Measurements from ENCODE around the gene ZC3H12D. TPM values are rescaled to one million over a fixed set of nuclear protein-coding genes. Genes with fewer than 3 reads are reported as not detected.
"Not testable (repeated sequence)": the region's sequence is repeated elsewhere in the genome, so short reads cannot be mapped to it uniquely, and the experiment has no call there.

ZC3H12D gene
- total and polyA plus RNA-seq, 2 of the 8 experiments (the other 6 are each of a cell fraction or from before 2014, with no cell fraction given): 0.05 to 0.07 TPM

DNA sequence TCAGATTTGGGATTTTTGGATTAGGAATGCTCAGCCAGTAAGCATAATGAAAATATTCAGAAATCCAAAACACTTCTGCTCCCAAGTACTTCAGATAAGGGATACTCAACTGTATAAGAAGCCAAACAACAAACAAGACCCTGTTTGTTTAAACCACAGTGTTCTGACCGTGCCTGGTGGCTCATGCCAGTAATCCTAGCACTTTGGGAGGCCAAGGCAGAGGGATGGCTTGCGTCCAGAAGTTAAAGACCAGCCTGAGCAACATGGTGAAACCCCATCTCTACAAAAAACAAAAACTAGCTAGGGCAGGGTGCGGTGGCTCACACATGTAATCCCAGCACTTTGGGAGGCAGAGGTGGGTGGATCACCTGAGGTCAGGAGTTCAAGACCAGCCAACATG, 24.6 kb downstream of the ZC3H12D start:
- H3K36me3 ChIP-seq (ENCODE audit: control insufficient read depth in 2 of 4, insufficient read depth in 4 of 4, low read length in 3 of 4); H2BK120ac ChIP-seq (replicated peaks; ENCODE audit: low read depth, low read length); H3K79me1 ChIP-seq (ENCODE audit: low read depth, low read length); H4K91ac ChIP-seq (replicated peaks; ENCODE audit: insufficient read length, low read length); H3K79me2 ChIP-seq (ENCODE audit: control insufficient read depth in 1 of 2, insufficient read depth in 2 of 2, low read length in 2 of 2); H3K23ac ChIP-seq (ENCODE audit: insufficient read length); H3K23me2 ChIP-seq (ENCODE audit: low read depth, low read length); H3K4me1 ChIP-seq (replicated peaks in 1 of 4; ENCODE audit: control insufficient read depth in 3 of 4, insufficient read depth in 4 of 4, low read length in 3 of 4); H3K9ac ChIP-seq (replicated peaks in 1 of 4; ENCODE audit: extremely low read depth in 1 of 4, low read depth in 3 of 4, low read length in 3 of 4); H2BK5ac ChIP-seq (ENCODE audit: low read depth, low read length); POLR2A ChIA-PET (ENCODE audit: partially characterized antibody); H2AFZ ChIP-seq (ENCODE audit: low read length); H3K18ac ChIP-seq (ENCODE audit: extremely low read depth, low read length); H3K27me3 ChIP-seq (replicated peaks in 1 of 4; ENCODE audit: control insufficient read depth in 3 of 4, extremely low read depth in 1 of 4, insufficient read depth in 3 of 4, low read length in 3 of 4); H3K4ac ChIP-seq (replicated peaks; ENCODE audit: insufficient read length, low read depth, low read length); H3K27ac ChIP-seq (ENCODE audit: low read depth, low read length); H3K56ac ChIP-seq (replicated peaks; ENCODE audit: insufficient read length, low read depth, low read length); H3K4me3 ChIP-seq (ENCODE audit: extremely low read depth in 1 of 4, insufficient read depth in 2 of 4, low read depth in 3 of 4, low read length in 4 of 4); H3K14ac ChIP-seq (ENCODE audit: insufficient read length); H2BK15ac ChIP-seq (ENCODE audit: low read length); H3K4me2 ChIP-seq (ENCODE audit: insufficient read depth in 1 of 2, low read depth in 2 of 2, low read length in 2 of 2); H2BK12ac ChIP-seq (ENCODE audit: low read depth, low read length); H2BK20ac ChIP-seq (ENCODE audit: low read length); H4K20me1 ChIP-seq (replicated peaks in 1 of 2; ENCODE audit: control insufficient read depth in 1 of 2, insufficient read depth in 2 of 2, low read length in 2 of 2); H2AK5ac ChIP-seq (ENCODE audit: low read depth, low read length); H3K9me3 ChIP-seq (ENCODE audit: insufficient read depth in 2 of 2, low read depth in 1 of 2, low read length in 1 of 2); DNase-seq (ENCODE audit: low read depth in 1 of 2, low spot score in 2 of 2); FAIRE-seq; H4K5ac ChIP-seq (ENCODE audit: insufficient read length, low read depth, low read length); H4K8ac ChIP-seq (ENCODE audit: extremely low read depth, insufficient read depth, low read length): not testable (repeated sequence)
- CTCF ChIA-PET (ENCODE audit: partially characterized antibody): interaction anchor here (1.5 to 1.9 kb wide), 2 partner anchors 57 to 378 kb away, joined by 4 to 5 read pairs; no protein-coding TSS in a partner anchor
- WGBS, 2 experiments (ENCODE audit: extremely low coverage in 1 of 2, insufficient coverage in 1 of 2, insufficient read length in 1 of 2, insufficient replicate concordance in 2 of 2, low coverage in 1 of 2, low lambda C conversion rate in 2 of 2, missing lambda C conversion rate in 1 of 2): 84% methylated on average over 3 of the region's 3 CpGs; no CpG with 5 or more reads in 1 of the 2 experiments
